GM18909 (cell line): ENCODE data around the gene MED13.

Experiments used
- ATAC-seq: cut with Tn5 transposase; IDR thresholded peaks from one replicate; pipeline ENCODE4 v1.9.1; 2021; ENCODE audit warnings: mild to moderate bottlenecking; ENCODE audit not compliant: unreplicated experiment, poor library complexity

The MED13 gene, protein sequence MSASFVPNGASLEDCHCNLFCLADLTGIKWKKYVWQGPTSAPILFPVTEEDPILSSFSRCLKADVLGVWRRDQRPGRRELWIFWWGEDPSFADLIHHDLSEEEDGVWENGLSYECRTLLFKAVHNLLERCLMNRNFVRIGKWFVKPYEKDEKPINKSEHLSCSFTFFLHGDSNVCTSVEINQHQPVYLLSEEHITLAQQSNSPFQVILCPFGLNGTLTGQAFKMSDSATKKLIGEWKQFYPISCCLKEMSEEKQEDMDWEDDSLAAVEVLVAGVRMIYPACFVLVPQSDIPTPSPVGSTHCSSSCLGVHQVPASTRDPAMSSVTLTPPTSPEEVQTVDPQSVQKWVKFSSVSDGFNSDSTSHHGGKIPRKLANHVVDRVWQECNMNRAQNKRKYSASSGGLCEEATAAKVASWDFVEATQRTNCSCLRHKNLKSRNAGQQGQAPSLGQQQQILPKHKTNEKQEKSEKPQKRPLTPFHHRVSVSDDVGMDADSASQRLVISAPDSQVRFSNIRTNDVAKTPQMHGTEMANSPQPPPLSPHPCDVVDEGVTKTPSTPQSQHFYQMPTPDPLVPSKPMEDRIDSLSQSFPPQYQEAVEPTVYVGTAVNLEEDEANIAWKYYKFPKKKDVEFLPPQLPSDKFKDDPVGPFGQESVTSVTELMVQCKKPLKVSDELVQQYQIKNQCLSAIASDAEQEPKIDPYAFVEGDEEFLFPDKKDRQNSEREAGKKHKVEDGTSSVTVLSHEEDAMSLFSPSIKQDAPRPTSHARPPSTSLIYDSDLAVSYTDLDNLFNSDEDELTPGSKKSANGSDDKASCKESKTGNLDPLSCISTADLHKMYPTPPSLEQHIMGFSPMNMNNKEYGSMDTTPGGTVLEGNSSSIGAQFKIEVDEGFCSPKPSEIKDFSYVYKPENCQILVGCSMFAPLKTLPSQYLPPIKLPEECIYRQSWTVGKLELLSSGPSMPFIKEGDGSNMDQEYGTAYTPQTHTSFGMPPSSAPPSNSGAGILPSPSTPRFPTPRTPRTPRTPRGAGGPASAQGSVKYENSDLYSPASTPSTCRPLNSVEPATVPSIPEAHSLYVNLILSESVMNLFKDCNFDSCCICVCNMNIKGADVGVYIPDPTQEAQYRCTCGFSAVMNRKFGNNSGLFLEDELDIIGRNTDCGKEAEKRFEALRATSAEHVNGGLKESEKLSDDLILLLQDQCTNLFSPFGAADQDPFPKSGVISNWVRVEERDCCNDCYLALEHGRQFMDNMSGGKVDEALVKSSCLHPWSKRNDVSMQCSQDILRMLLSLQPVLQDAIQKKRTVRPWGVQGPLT (N-terminal part only)

DNA sequence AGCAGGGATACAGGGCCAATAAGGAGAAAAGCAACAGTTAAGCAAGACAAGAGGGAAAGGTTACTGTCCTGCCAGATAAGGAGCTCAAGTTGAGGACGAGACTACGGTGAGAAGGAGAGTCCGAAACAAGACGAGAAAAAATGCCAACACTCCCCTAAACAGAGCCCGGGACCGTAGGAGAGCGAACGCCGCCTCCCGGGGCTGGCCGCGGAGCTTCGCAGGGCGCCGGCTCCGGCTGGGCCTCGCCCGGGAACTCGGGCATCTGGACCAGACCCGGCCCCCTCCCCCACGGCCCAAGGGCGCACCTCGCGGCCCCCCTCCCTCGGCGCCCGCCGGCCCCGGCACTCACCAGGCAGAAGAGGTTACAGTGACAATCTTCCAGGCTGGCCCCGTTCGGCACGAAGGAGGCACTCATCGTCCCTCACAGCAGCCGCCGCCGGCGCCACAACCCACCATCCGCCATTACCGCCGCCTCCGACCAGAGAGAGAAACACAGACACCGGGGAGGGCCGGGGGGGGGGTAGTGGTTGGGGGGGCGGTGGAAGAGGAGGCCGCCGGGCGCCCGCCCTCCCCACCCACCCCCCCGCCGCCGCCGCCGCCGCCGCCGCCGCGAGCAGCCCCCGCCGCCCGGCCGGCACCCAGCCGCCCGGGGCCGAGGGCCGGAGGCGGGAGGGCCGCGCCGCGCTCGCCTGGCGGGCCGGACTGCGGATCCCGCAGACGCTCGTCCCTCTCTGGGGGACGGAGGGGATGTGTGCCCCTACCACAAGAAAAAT lies at the start of gene MED13:
Gene MED13 (minus strand): TSS at position 488 of the 773 bp plus-strand sequence. CDS start 73 bp downstream, at position 415.
- ATAC-seq: peak; percentile 36

DNA sequence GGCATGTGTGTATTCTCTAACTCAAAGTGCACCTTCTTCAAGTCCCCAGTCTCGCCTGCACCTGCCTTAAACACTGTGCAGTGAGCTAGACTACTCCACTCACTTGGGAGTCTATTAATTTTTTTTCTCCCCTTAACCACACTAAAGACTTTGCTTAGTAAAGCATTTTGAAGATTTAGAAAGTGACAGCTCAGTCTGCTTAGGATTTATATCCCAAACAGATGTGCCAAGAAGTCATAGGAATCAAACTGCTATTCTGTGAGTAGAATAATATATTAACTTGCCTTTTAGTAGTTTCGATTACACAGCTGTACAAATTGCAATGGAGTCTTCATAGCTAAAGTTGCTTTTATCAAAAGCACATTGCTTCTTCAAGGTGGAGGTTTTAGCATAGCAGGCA lies 47.2 kb upstream of the MED13 start:
- no peak for ATAC-seq

DNA sequence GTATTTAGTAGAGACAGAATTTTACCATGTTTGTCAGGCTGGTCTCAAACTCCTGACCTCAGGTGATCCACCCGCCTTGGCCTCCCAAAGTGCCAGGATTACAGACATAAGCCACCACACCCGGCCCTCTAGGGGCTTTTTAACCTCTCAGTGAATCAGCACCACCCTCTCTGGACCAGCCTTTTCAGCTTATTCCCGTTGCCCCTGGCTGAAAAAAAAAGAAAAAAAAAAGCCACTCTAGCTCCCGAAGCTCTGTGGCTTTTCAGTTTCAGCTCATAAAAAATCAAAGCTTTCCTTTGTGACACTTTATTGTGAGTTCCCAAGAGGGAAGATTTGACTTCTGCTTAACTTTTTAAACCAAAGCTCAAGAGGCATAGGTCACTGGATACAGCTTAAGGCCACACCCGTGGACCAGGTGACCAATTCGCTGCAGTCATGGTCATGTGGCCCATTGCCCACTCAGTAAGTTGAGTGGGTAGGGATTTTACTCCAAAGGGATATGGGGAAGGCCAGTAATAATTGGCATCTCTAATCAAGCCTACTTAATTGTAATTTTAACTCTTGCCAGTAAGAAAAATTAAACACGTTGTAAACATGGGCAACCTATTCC lies 46.6 kb upstream of the MED13 start:
- ATAC-seq: no peak

DNA sequence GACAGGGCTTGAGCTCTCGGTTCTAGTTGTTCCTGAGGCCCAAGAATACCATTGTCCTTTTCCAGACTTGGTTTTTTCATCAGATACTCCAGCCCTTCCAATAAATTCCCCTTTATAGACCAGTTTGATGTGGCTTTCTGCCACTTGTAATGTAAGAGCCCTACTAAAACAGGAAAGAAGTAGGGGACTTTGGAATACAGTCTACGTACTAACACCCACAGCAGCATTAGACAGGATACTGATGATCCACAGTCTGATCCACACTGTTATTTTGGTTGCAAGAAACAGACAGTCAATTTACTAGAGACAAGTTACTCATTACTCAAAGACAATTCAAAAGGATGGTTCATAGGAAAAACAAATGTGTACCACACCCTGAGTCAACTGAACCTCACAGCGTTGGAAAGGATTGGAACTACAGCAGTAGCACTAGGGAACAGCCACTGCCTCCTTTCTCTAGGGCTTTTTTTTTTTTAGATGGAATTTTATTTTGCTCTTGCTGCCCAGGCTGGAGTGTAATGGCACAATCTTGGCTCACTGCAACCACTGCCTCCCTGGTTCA lies 45.9 kb upstream of the MED13 start:
- no peak for ATAC-seq

DNA sequence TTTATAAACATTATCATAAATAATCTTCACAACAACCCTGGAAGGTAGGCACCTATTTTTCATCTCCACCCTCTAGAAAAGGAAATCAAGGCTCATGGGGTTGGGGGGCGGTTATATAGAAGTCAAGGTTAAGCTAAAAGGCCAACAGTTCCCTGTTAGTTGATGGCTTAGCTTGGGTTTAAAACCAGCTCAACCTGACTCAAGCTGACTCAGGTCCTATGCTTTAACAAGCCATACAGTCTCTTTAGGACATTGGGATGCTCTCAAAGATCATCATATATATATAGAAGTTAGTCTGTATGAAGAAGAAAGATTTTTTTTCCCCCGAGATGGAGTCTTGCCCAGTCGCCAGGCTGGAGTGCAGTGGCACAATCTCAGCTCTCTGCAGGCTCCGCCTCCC lies 44.8 kb upstream of the MED13 start:
- no peak for ATAC-seq

DNA sequence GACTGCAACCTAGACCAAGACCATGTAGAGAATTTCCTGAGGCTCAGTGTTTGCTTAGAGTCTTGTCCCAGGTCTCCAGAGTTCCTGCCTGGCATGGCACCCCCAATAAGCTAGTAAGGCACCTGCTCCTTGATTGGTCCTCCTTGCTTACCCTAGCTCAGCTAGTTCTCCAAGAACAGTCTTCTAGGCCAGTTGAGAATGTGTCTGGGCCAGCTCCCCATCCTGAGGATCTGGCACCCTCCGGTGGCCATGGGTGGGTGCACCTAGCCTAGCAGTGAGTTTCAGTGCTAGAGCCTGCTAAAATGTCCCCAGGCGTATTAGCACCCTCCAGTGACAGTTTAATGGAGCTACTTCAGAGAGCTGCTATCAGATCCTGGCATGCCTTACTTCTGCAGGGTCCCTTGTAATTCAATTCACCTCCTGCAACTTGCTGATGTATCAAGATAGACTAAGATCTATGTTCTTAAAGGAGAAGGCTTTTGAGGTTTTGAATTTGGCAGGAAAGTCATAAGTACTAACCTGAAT lies 44.4 kb upstream of the MED13 start:
- peak; percentile 98 for ATAC-seq

DNA sequence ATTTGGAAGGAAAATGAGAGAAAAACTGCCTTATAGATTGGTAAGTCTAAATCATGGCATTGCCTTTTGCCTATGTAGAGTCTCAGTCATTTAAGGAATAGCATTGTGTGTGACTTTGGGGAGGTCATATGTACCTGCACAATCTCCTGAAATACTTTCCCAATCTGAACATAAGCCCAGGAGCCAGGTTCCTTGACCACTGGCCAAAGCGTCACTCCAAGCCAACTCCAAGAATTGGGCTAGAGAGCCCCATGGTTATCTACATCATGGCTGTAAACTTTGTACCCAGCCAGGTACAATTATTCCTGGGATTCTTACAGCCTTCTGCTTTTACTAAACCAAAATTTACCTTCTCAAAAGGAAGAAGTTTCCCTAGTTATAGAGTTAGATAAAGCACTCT lies 40.8 kb upstream of the MED13 start:
- no peak for ATAC-seq

DNA sequence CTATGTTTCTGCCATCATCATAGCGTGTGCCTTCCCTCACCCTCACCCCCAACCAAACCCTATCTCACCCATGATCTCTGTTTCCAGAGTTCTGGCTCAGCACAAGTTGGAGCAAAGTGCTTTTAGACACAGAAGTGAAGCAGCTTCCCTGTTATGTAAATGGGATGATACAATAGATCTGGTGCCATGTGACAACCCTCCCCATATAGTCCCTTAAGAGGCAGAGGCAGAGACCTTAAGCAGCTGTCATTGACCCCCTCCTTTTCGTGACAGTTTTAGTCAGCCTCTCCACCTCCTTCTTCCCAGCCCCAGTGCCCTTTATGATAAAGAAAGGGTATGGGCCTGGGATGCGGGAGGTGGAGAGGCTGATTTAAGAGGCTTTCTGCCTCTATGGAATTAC lies 40.3 kb upstream of the MED13 start:
- ATAC-seq: no peak

DNA sequence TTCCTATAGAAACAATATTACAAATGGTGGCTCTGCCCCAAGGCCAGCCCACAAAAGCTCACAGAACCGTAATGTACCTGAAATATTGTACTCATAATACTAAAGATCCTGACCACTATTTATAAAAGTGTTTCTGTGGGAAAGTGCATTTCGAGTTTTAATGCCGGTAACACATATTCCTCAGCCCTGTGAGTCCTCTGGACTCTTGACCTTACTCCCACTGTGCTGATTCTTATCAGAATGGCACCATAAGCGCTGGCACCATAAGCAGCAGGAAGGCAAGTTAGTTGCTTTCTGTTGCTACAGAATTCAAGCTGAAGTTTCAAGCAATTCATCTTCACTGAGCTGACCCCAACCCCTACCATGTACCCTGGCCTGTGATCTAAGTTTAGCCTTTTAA lies 36.4 kb upstream of the MED13 start:
- ATAC-seq: no peak

DNA sequence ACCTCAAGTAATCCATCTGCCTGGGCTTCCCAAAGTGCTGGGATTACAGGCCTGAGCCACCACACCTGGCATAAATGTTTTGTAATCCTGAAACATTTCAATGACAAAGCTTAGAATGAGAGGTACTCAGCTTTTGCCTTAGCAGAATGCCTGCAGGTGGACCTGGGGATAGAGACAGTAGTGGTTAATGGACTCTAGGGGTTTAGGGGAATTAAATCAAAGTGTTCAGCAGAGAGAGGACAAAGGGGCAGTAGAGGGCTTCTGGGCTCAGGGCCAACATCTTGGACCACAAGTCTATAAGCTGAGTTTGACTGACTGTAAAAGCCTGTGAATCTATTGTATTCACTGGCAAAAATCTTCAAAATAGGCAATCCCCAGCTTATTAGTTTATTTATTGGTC lies 36.0 kb upstream of the MED13 start:
- no peak for ATAC-seq

DNA sequence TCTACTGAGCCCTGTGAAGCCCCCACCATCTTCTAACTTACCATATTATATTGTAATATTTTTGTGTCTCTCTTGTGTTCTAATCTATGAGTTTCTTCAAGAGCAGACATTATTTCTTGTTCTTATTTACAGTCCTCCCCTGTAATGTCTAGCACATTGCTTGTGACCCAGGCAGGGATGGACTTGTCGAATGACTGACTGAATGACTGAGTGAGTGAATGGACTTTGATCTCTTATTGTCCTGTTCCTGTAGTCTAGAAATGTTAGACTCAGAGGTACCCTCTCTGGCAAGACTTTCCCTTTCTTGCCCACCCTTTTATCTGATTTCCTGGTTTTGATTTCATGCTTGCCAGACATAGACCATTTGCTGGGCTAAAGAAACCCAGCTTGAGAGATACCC lies 35.0 kb upstream of the MED13 start:
- no peak for ATAC-seq

DNA sequence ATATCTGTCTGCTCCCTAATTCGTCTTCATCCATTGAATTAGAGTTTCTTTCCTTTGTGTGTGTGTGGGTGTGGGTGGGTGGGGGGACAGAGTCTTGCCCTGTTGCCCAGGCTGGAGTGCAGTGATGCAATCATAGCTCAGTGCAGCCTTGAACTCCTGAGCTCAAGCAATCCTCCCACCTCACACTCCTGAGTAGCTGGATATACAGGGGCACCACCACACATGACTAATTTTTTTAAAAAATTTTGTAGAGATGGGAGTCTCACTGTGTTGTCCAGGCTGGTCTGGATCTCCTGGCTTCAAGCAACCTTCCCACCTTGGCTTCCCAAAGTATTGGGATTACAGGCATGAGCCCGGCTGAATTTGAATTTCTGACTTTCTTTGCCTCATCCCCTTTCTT lies 34.5 kb upstream of the MED13 start:
- no peak for ATAC-seq

DNA sequence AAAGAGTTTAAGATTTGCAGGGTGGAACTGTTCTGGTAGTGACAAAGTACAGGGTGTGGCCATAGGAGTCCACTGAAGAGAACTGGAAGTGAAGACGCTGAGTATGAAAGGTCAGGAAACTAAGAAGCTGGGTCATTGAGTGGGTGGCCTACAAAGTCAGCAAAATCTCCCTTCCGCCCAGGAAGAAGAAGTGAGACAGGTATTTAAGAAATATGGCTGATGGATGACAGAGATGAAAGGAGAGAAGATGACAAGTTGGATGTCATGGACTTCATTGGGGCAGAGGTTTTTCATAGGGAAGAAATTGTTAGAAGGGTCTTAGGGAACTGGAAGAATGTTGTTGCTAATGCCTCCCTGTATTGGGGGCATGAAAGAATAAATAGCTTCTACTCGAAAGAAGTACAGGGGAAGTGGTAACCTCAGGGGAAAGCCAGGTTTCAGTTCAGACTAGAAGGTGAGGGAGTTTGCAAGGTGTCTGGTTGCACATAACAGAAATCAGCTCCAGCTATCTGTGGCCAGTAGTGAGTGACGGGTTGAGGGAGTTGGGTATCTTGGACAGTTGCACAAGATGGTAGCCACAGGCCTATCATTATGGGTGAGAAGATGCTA lies 33.6 kb upstream of the MED13 start:
- peak; percentile 91 for ATAC-seq

DNA sequence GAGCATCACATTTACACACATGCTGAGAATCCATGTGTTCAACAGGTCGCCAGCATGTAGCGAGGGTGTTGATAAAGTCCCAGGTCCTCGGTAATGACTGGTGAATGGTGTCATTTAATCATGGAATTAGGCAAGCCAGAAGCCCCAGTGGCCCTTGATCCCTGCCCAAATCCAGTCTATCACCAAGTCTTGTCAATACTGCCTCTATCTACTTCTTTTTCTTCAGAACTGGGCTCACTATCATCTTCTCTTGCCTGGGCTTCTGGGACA lies 31.3 kb upstream of the MED13 start:
- no peak for ATAC-seq

DNA sequence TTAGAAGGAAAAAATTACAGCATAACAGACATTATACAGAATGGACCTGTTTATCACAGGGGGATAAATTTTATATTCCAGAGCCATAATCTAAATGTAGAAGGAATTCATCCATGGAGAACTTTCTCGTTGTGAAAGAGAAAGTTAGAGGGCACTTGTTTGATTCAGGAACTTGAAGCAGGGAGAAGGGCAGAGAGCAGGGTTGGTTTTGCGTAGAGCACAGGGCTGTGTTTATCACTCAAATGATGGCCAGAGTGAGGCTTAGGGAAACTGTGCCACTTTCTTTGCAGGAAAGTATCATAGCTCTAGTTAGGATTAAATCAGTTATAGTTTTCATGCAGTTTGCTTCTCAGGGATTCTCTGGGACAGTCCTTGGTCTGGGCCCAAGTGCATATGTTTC lies 29.1 kb upstream of the MED13 start:
- no peak for ATAC-seq

DNA sequence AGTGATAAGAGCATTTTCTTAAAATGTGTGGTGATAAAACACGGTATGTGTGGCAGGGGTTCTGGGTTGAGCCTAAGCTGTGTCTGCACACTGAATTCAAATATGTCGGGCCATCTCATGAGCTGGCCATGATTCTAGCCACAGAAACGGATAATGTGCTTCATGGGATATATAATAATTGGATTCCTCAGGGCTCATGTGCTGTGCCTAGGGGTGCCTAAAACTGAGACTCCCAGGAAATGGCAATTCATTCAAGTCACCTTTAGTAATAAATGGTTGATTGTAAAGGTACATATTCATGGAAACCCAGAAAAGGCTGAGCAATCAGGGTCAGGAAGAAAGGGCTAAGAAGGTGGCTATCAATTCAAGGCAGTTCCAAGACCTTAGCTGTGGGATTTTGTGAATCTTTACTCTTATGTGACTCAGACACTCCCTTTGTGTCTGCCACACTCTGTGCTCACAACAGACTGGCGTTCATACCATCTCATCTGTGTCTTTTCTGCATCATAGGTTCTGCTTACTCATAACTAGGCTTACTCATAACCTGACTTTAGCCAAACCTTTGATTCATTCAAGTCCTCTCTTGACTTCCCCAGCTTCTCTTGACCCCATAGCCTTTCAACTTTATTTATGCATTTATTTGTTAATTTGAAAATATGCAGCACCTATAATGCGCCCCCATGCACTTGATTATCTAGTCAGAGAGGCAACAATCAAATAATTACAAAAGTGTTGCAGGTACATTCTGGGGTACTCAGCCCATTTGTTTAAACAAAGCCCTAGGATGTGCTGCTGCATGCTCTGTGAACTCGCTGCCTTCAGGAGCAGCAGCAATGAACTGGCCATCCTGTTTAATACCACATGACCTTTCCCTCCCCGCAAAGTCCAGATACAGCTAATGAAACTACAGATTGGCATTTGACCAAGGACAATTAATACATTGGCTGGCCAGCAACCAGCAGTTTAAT lies 28.4 kb upstream of the MED13 start:
- ATAC-seq: peak; percentile 95

DNA sequence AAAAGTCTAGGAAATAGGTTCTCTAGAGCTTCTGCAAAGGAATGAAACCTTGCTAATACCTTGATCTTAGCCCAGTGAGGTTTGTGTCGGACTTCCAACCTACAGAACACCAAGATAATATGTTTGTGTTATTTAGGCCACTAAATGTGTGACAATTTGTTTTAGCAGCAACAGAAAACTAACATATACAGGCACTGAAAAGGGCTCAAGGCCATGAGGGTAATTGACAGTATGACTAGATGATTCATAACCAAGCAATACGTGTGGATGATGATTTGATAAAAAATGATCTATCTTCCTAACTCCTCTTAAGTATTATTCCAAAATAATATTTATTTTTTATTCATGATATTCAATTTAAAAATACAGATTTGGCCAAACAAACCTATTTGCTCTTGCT lies 27.7 kb upstream of the MED13 start:
- no peak for ATAC-seq

DNA sequence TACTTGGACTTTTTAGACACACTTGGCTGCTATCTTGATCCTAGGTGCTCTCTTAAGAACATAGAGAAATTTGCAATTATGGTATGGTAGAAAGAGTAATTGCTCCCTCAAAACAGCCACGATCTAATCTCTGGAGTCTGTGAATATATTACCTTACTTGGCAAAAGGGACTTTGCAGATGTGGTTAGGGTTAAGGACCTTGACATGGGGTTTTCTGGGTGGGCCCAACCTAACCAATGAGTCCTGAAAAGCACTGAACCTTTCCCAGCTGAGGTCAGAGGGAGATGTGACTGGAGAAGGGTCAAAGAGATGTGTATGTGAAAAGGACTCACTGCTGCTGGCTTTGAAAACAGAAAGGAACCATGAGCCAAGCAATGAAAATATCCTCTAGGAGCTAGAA lies 26.7 kb upstream of the MED13 start:
- ATAC-seq: no peak
